Adrenal gland (tissue), 12 donors: Measurements from ENCODE around the gene COASY. TPM values are rescaled to one million over a fixed set of nuclear protein-coding genes. Genes with fewer than 3 reads are reported as not detected.
A peak's percentile ranks its signal among the peaks of the same experiment; 100 is the strongest.
"Not testable (repeated sequence)": the region's sequence is repeated elsewhere in the genome, so short reads cannot be mapped to it uniquely, and the experiment has no call there.

Source experiments
- DNase-seq, 7 donors: peaks; one replicate each; pipeline ENCODE4 v3.0.0-alpha.2; 2019 to 2020
- H3K27ac ChIP-seq, 5 donors: fragments of 200-600 bp; sonication (generic) in 4 of 5; 1 replicate in 3 of 5; 2 replicates in 2 of 5; pipeline versions ENCODE4 v1.5.1 to v1.8.0; 2016 to 2020; ENCODE audit warnings: mild to moderate bottlenecking in 1 of 5
- H3K27me3 ChIP-seq: fragments of 200-600 bp; 2 replicates; pipeline ENCODE4 v1.8.0; 2021
- H3K36me3 ChIP-seq, 2 donors: fragments of 200-600 bp; replicated peaks in 1 of 2; 1 replicate in 1 of 2; 2 replicates in 1 of 2; pipeline versions ENCODE4 v1.5.1 to v1.8.0; 2018 to 2022
- H3K4me1 ChIP-seq, 2 donors: fragments of 200-600 bp; replicated peaks in 1 of 2; 1 replicate in 1 of 2; 2 replicates in 1 of 2; pipeline versions ENCODE4 v1.5.1 to v1.8.0; 2018 to 2021
- H3K4me3 ChIP-seq, 4 donors: fragments of 200-600 bp; sonication (generic) in 3 of 4; one replicate each; pipeline ENCODE4 v1.5.1; 2016 to 2018
- H3K9me3 ChIP-seq, 3 donors: fragments of 200-600 bp; sonication (generic) in 1 of 3; replicated peaks in 1 of 3; 1 replicate in 2 of 3; 2 replicates in 1 of 3; pipeline versions ENCODE4 v1.5.1 to v1.8.0; 2016 to 2021
- CTCF ChIP-seq, 6 experiments: fragments of 450-650 bp in 4 of 6; fragments of 200-600 bp in 2 of 6; sonication (generic) in 1 of 6; IDR thresholded peaks; 1 replicate in 5 of 6; 2 replicates in 1 of 6; pipeline versions ENCODE4 v1.5.1 to v1.8.0; 2016 to 2021; ENCODE audit warnings: antibody characterized with exemption in 6 of 6, mild to moderate bottlenecking in 2 of 6, moderate library complexity in 1 of 6
- POLR2A ChIP-seq, 2 donors: fragments of 450-650 bp; IDR thresholded peaks; one replicate each; pipeline ENCODE4 v1.6.1; 2017; ENCODE audit warnings: antibody characterized with exemption in 2 of 2, mild to moderate bottlenecking in 2 of 2, moderate library complexity in 1 of 2
- WGBS, 4 donors: extraction: QIAGEN DNeasy Blood & Tissue Kit in 2 of 4; methylation state at CpG; one replicate each; pipeline versions ENCODE4 v1.1.5 to v1.1.7; 2013 to 2017; 5-methylcytosine and 5-hydroxymethylcytosine counted together
- intact Hi-C, 2 donors: fragments of 100-400 bp; cut with DNase I; formaldehyde crosslinking; loops; one replicate each; pipeline versions ENCODE4 v1.14.1 to v1.15.0; 2022 to 2023
- polyA plus RNA-seq, 3 donors: library from polyadenylated mRNA; stranded (reverse); fragments of 200-250 nt in 2 of 3; fragments of 350-450 nt in 1 of 3; fragmentation: Illumina TruSeq in 1 of 3; extraction: RNeasy Lipid Tissue Mini Kit (QIAGEN cat#74804) in 1 of 3; gene quantifications; one replicate each; pipeline ENCODE4 v1.2.3, GENCODE V29; 2013 to 2014
- total RNA-seq, 9 donors: library from RNA; depleted of rRNA in 4 of 9; stranded (reverse); fragments of >200 nt in 4 of 9; fragments of 120-200 nt in 1 of 9; fragmentation: NEBNext Ultra II Directional in 1 of 9; extraction: Animal tissue kit (Norgen Biotek cat#: 25700) in 1 of 9; gene quantifications; one replicate each; pipeline versions ENCODE4 v1.1.0 to v1.2.4, GENCODE V29; 2013 to 2023
- donor health status: healthy with polysubstance abuse.
- donor health status: Bipolar disorder and iron deficiency.
- donor health status: DM: yes; HTN: yes; CAD: no.
- donor health status: DM: no; HTN: no; CAD: no.
- donor health status: DM: no; HTN: no; CAD: no.
- donor health status: DM: yes; HTN: yes; CAD: no.

Gene COASY
- total and polyA plus RNA-seq, 12 donors: 46.8 to 192 (median 91.8) TPM

- no peaks in the 10 kb centered on the region for H3K27me3 ChIP-seq
- 85 to 96% (median 88%) methylated on average over 15 to 23 of the region's 23 CpGs for WGBS, 4 donors
- H3K4me3 ChIP-seq: no peak overlapping the region
- no peaks in the 10 kb centered on the region for H3K9me3 ChIP-seq
- intact Hi-C loops: no loop called here
- TF ChIP-seq POLR2A (IDR thresholded peaks at IDR 0.05): no peak
- TF ChIP-seq CTCF (IDR thresholded peaks at IDR 0.05): no peak
- peaks cover 0 to 18% of the 10 kb centered on the region in 2 donors for H3K36me3 ChIP-seq
- H3K4me1 ChIP-seq: peaks cover 8 to 10% of the 10 kb centered on the region in 2 donors
- no peak overlapping the region for H3K27ac ChIP-seq
- DNase-seq: no peak
Measured at GRCh38 chr17:42547001-42547461, 14.9 kb upstream of the COASY start.

GRCh38 chr17:42547698-42548069, 14.3 kb upstream of the COASY start:
- peaks cover 0 to 11% of the 10 kb centered on the region in 2 donors for H3K36me3 ChIP-seq
- H3K27me3 ChIP-seq: no peaks in the 10 kb centered on the region
- DNase-seq: no peak
- 65 to 85% (median 73%) methylated on average over 12 to 14 of the region's 14 CpGs; no CpG with 5 or more reads in 1 of the 4 donors for WGBS, 4 donors
- H3K4me3 ChIP-seq: no peak overlapping the region
- no peaks in the 10 kb centered on the region for H3K9me3 ChIP-seq
- intact Hi-C loops: no loop called here
- TF ChIP-seq CTCF (IDR thresholded peaks at IDR 0.05): no peak
- TF ChIP-seq POLR2A (IDR thresholded peaks at IDR 0.05): no peak
- no peak overlapping the region for H3K27ac ChIP-seq
- peaks cover 8 to 10% of the 10 kb centered on the region in 2 donors for H3K4me1 ChIP-seq

GRCh38 chr17:42548070-42548837, 13.7 kb upstream of the COASY start:
- intact Hi-C loops: no loop called here
- WGBS, 4 donors: 7 to 53% (median 19%) methylated on average over 3 to 74 of the region's 74 CpGs
- H3K4me1 ChIP-seq: peaks cover 9 to 11% of the 10 kb centered on the region in 2 donors
- peaks cover 0 to 5% of the 10 kb centered on the region in 2 donors for H3K36me3 ChIP-seq
- peak in 5 of 6 experiments; percentile 38 to 54 (median 42) for TF ChIP-seq CTCF (IDR thresholded peaks at IDR 0.05)
- TF ChIP-seq POLR2A (IDR thresholded peaks at IDR 0.05): no peak
- H3K27me3 ChIP-seq: no peaks in the 10 kb centered on the region
- peak; percentile 72 to 86 (median 79) for DNase-seq
- H3K27ac ChIP-seq: no peak overlapping the region
- no peaks in the 10 kb centered on the region for H3K9me3 ChIP-seq
- H3K4me3 ChIP-seq: peak overlapping the region in 1 of 4 donors; percentile 47

GRCh38 chr17:42548993-42549755, 12.8 kb upstream of the COASY start:
- WGBS, 4 donors: 77 to 84% (median 79%) methylated on average over 14 of the region's 14 CpGs
- H3K9me3 ChIP-seq: no peaks in the 10 kb centered on the region
- intact Hi-C loops: no loop called here
- no peak for TF ChIP-seq CTCF (IDR thresholded peaks at IDR 0.05)
- H3K4me3 ChIP-seq: no peak overlapping the region
- peaks cover 18 to 20% of the 10 kb centered on the region in 2 donors for H3K4me1 ChIP-seq
- H3K27me3 ChIP-seq: no peaks in the 10 kb centered on the region
- no peak for DNase-seq
- H3K27ac ChIP-seq: no peak overlapping the region
- H3K36me3 ChIP-seq: no peaks in the 10 kb centered on the region

- H3K9me3 ChIP-seq, DNase-seq, H3K36me3 ChIP-seq, H3K27me3 ChIP-seq, intact Hi-C loops: not testable (repeated sequence)
- H3K4me3 ChIP-seq: peak within 1 kb of the TSS in 1 of 4 donors; percentile 69
- H3K27ac ChIP-seq: peak within 1 kb of the TSS in 2 of 5 donors; percentile 85 to 91
- peaks cover 28 to 29% of the 10 kb centered on the region in 2 donors for H3K4me1 ChIP-seq
- WGBS, 4 donors: 89 to 95% (median 93%) methylated on average over 11 to 15 of the region's 15 CpGs; no CpG with 5 or more reads in 1 of the 4 donors
Measured at GRCh38 chr17:42552736-42553135, 9.2 kb upstream of the COASY start, which contains the start of gene HSD17B1. Gene HSD17B1, plus strand, starts transcription at chr17:42552923. Its CDS starts 11 bp downstream, at chr17:42552934.
